ENCODE data around the gene FAM162A. TPM values are rescaled to one million over a fixed set of nuclear protein-coding genes. Genes with fewer than 3 reads are reported as not detected.
A peak's percentile ranks its signal among the peaks of the same experiment; 100 is the strongest.
"Not testable (repeated sequence)": the region's sequence is repeated elsewhere in the genome, so short reads cannot be mapped to it uniquely, and the experiment has no call there.

The FAM162A gene, protein sequence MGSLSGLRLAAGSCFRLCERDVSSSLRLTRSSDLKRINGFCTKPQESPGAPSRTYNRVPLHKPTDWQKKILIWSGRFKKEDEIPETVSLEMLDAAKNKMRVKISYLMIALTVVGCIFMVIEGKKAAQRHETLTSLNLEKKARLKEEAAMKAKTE
- 10 to 100 TPM; 63.9 to 81.9 (median 71.4) TPM for polyA plus RNA-seq (ENCODE audit: insufficient read length in 4 of 4)

DNA sequence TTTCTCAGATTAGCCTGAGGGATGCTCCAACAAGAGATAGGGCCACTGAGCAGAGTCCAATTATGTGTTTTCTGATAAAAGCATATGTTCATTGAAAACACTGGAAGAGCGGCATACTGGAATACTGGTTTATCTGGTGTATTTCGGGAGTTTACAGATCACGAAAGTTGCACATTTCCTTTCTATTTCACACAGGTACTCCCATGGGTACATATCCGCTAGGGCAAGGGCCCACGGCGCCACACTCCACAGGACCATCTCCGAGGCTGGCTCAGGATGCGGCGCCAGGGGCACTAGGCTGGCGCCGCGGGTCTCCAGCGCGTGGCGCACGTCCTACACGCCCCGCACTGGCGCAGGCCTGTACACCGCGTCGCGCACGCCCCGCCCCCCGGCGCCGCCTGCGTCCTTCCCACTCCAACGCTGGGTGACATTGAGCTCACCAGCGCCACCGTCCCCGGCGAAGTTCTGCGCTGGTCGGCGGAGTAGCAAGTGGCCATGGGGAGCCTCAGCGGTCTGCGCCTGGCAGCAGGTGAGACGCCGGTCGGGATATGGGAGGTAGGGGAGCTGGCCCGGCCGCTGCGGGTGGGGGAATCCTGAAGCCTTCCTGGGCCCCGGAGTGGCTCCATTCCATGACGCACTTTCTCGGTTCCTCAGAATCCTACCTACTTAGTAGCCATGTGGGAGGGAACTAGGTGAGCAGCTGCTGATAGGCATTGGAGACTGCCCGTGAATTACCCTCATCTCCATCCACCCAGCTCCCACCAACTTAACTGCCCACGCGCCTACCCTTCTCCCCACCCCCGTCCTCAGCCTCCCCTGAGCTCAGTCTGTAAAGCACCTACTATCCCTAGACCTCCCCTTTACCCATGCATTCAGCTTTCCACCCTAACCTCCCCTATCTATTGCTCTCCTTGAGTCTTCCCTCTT is at the start of gene FAM162A:
FAM162A (plus strand) TSS at position 412 of the 927 bp plus-strand sequence; CDS start at position 496, 84 bp downstream.
- peak; percentile 82 to 90 (median 86) for DNase-seq (ENCODE audit: low read depth in 4 of 4, low spot score in 2 of 4)

DNA sequence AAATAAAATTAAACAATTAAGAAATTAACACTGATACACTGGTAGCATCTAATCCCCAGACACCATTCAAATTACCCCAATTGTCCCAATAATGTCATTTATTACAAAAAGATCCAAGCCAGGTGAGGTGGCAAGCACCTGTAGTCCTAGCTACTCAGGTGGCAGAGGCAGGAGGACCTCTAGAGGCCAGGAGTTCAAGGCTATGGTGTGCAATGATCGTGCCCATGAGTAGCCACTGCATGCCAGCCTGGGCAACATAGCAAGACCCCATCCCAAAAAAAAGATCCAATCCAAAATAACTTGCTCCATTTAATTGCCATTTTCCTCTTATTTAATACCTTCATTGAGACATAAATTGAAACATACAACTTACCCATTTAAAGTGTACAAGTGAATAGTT is 41.2 kb upstream of the FAM162A start:
- DNase-seq (ENCODE audit: low read depth in 4 of 4, low spot score in 2 of 4), result no peak

DNA sequence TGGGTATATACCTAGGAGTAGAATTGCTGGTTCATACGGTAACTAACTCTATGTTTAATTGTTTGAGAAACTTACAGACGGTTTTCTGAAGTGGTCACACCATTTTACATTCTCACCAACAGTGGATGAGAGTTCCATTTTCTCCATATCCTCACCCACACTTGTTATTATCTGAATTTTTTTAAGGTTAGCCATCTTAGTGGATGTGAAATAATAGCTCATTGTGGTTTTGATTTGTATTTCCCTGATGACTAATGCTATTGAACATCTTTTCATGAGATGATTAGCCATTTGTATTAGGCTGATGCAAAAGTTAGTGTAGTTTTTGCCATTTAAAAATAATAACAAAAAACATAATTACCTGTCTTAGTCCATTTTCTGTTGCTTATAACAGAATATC is 40.3 kb upstream of the FAM162A start:
- DNase-seq (ENCODE audit: low read depth in 4 of 4, low spot score in 2 of 4), result no peak

DNA sequence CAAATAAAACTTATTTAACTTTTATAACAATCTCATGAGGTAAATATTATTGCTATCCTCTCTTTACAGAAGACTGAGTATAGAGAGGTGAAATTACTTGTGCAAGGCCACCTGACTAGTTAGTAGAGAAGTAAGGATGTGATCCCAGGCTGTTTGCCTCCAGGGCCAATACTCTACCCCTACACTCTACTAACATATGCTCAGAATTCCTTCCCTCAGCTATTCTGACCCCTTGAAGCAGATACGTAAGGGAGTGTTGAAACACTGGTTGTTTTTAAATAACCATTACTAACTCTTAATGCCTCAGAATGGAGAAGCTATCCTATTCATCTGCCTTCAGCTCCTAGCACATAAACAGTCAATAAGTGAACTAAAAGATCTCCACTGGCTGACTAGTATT is 34.8 kb upstream of the FAM162A start:
- no peak for DNase-seq (ENCODE audit: low read depth in 4 of 4, low spot score in 2 of 4)

DNA sequence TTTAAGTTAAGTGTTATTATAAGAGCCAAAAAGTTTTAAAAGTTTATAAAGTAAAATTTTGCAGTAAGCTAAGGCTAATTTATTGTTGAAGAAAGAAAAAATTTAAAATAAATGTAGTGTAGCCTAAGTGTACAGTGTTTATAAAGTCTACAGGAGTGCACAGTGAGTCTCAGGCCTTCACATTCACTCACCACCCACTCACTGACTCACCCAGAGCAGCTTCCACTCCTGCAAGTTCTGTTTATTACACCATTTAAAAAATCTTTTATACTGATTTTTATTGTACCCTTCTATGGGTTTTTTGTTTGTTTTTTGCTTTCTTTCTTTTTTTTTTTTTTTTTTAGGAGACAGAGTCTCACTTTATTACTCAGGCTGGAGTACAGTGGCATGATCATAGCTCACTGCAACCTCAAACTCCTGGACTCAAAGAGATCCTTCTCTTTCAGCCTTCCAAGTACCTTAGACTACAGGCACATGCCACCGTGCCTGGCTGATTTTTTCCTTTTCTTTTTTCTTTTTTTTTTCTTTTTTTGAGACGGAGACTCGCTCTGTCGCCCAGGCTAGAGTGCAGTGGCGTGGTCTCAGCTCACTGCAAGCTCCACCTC is 33.1 kb upstream of the FAM162A start:
- DNase-seq (ENCODE audit: low read depth in 4 of 4, low spot score in 2 of 4), result no peak

DNA sequence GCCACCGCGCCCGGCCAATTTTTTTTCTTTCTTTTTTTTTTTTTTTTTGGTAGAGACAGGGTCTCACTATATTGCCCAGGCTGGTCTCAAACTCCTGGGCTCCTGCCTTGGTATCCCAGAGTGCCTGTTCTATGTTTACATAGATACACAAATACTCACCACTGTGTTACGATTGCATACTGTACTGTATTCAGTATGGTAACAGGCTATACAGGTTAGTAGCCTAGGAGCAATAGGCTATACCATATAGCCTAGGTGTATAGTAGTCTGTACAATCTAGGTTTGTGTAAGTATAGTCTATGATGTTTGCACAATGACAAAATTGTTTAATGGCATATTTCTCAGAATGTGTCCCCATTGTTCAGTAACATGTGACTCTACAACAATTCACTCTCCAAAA is 32.4 kb upstream of the FAM162A start:
- no peak for DNase-seq (ENCODE audit: low read depth in 4 of 4, low spot score in 2 of 4)

DNA sequence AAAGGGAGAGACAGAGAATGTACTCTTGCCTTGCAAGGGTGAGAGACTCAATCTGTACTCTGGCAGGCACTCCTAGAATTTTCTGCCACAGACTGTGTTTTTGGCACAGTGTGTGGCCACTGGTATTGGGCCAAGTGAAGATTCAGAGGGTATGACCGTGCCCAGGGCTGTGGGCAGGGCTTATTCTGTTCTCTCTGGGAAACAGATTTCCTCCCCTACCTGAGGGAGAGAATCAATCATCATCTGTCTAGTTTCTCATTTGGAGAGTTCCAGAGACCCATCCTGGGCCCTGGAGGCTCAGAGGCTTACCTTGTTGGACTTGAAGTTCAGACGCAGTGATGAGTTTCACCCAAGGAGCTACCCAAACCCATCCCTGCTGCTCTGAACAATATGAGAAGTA is 30.8 kb upstream of the FAM162A start:
- no peak for DNase-seq (ENCODE audit: low read depth in 4 of 4, low spot score in 2 of 4)

DNA sequence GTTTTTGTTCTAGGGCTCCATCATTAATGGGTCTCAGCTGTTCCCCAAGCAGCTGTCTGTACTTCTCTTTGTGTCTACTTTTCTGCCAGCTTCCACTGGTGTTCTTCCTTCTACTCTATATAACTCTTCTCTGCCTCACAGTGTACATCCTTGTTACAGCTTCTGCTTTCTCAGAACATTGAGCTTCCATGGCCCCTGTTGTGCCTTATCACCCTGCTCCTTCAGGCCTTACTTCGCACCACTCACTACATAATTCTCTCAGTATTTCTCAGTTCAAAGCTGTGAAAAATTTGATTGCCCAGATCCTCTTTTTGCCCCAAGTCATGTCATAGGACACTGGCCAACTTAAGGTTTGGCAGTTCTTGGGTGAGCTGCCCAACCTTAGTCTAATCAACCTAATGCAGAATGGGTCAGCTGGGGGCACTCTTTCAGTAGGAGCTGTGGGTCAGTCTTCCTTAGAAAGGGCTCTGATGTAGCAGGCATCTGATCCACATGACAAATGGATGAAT is 30.0 kb upstream of the FAM162A start:
- no peak for DNase-seq (ENCODE audit: low read depth in 4 of 4, low spot score in 2 of 4)

DNA sequence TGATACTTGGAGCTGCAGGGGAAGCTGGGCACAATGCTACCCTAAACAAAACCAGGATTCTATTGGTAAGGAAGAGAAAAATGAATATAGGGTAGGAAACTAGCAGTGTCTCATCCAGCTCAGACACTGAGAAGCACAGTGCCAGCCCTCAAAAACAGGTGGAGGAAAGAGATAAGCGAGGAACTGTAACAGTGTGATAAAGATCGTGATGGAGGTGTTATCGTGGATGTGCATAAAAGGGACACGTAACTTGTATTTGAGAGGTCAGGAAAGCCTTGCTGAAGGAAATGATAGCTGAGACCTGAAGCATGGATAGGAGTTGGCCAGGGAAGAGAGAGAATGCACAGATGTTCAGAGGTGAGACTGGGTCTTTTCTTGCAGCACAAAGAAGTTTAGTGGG is 28.4 kb upstream of the FAM162A start:
- no peak for DNase-seq (ENCODE audit: low read depth in 4 of 4, low spot score in 2 of 4)

DNA sequence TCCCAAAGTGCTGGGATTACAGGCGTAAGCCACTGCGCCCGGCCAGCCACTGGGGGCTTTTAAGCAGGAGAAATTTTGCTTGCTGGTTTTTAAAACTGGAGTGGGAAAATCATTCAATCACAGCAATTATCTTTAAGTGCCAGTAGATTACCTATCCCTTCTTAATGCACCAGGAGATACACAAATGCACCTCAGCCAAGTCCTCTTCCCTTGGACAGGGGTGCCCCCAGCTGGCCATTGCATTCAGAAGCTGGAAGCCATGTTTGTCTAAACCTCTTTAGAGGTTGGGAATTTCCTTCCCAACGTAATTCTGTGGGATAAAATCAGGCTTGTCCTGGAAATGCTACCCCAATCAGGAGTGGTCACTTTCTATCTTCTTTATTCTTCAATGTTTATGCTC is 27.6 kb upstream of the FAM162A start:
- peak in 2 of 4 donors; percentile 4 to 15 for DNase-seq (ENCODE audit: low read depth in 4 of 4, low spot score in 2 of 4)

DNA sequence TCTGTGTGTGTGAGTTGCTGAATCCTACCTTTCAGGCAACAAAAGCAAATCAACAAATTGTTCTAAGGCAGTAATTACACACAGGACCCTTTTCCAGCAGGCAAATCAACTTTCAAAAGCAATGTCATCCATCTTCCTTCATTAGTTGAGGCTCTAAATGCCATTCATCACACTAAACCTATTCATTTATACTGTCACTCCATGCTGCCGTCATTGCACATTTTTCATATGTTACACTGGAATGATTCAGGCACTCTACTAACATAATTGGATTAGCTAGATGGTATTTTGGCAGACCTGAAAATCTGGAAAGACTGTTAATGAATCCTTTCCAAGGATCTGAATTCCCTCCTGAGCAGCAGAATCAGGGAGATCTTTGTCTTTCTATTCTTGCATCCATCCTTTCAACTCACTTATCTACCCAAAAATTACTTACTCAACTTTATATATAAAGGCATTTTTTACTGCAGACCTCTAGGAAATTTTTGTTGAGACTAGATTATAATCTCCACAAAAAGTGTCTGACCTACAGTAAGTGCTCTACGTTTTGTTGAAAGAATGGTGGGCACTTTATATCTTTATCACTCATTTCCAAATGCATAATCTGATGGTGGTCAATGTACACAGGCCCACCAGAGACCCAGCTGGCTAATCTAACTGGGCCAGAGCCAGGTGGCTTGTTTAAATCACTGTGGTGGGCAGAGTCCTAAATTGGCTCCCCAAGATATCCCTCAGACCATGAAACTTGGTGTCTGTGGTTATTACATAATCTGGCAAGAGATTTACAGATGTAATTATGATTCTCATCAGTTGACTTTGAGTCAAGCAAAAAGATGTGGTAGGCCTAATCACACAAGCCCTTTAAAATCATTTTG is 25.9 kb upstream of the FAM162A start:
- DNase-seq (ENCODE audit: low read depth in 4 of 4, low spot score in 2 of 4), result no peak

DNA sequence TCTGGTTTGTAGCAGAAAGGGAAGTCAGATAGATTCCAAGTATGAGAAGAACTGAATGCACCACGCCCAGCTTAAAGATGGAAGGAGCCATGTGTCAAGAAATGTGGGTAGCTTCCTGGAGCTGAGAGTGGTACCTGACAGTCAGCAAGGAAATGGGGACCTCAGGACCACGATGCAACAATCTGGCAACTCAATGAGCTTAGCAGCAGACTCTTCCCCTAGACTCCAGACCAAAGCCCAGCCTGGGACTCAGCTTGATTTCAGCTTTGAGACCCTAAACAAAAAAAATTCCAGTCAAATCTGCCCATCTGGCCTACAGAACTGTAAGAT is 25.3 kb upstream of the FAM162A start:
- DNase-seq (ENCODE audit: low read depth in 4 of 4, low spot score in 2 of 4), result no peak

DNA sequence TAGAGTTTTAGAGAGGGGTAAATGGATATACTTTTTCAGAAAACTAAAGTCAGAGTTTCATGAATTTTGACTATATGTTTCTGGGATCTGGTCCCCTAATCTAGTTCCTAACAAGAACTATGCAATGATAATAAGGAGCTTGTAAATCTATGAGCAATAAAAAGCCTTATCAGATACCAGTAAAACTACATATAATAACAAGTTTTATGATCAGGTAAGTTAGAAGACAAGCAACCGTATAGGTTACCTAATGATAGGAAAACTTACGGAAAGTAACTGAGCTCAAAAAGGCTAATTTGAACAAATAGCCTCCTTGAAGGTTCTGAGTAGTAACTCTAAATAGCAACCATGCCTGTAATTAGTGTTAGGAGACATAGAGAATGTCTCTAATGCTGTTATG is 22.0 kb upstream of the FAM162A start:
- no peak for DNase-seq (ENCODE audit: low read depth in 4 of 4, low spot score in 2 of 4)

DNA sequence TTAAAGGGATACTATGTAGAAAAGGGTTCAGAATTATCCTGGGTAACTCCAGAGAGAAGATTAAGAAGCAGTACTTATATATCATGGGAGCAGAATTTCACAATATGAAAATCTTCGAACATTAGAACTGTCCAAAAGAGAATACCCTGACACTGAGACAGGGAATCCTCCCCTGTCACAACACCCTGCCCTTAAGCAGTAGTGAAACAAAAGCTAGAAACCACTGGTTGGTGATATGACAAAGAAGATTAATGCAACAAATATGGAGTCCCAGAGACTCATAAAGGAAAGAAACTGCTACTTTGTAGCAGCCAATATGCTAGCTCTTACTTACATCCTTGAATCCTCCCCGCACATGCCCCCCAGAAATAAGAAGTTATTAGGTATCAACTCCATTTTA is 19.5 kb upstream of the FAM162A start:
- no peak for DNase-seq (ENCODE audit: low read depth in 4 of 4, low spot score in 2 of 4)

DNA sequence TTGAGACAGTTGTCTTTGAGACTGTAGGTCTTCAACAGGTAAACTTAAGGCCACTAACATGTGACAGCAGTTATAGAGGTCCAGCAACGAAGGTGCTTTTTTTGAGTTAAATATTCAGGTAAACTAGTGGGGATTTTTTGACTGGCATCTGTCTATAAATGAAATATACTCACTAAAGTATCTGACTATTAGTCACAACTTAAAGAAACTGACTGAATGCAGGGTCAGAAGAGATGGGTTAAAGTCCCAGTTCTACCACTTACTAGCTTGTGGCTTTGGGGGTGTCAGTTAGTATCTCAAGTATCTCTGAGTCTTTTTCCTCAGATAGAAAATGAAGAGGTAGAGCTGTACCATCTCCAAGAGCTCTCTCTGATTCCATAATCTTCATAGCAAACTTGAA is 18.9 kb upstream of the FAM162A start:
- DNase-seq (ENCODE audit: low read depth in 4 of 4, low spot score in 2 of 4), result no peak

DNA sequence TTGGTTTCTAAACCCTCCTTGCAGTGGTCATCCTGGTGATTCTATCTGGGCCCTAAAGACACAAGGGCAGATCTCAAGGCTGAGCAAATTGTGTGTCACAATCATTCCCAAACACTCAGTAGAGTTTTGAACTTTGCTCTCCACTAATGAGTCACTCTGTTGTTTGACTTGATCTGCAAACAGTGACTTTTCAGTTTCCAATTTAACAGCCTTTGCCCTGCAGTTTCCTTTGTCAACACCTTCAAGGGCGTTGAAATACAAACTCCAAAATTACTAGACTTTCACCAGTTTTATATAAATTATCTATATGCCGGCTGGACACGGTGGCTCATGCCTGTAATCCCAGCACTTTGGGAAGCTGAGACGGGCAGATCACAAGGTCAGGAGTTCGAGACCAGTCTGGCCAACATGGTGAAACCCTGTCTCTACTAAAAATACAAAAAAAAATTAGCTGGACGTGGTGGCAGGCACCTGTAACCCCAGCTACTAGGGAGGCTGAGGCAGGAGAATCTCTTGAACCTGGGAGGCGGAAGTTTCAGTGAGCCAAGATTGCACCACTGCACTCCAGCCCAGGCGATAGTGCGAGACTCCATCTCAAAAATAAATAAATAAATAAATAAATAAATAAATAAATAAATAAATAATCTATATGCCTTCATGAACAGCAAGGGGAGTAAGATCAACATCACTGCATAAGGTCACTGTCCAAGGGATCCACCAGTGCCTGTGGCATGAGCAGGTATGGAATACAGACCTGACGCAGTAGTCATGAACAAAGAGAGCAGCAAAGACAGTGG is 18.2 kb upstream of the FAM162A start:
- not testable (repeated sequence) for DNase-seq (ENCODE audit: low read depth in 4 of 4, low spot score in 2 of 4)

DNA sequence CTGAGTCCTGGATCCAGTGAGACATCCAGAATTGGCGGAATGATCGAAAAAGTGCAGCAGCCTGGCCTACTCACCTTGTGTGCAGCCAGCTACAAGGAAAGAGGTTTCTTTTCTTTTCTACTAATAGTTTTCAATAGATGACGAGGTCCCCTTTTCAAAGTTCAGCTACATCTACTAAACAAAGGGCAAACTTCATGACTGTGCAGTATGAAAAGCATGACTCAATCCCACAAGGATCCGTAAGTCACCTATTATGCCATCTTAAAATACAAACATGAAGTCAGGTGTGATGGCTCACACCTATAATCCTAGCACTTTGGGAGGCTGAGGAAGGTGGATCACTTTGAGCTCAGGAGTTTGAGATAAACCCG is 17.6 kb upstream of the FAM162A start:
- no peak for DNase-seq (ENCODE audit: low read depth in 4 of 4, low spot score in 2 of 4)

DNA sequence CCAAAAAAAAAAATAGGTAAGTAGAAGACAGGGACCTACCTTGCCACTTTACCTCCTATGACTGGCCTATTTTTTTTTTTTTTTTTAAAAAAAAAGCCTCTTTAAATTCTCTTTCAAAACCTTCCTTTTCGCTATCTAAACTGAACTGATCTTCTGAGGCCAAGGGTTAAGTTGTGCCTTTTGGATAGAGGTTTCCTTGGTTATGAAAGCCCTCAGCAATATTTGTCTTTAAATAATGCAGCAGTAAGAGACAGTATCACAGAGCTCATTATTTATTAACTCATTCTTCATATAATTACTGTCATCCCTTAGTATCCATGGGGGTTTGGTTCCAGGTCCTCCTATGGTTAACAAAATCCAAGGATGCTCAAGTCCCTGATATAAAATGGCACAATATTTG is 9.9 kb upstream of the FAM162A start:
- no peak for DNase-seq (ENCODE audit: low read depth in 4 of 4, low spot score in 2 of 4)

DNA sequence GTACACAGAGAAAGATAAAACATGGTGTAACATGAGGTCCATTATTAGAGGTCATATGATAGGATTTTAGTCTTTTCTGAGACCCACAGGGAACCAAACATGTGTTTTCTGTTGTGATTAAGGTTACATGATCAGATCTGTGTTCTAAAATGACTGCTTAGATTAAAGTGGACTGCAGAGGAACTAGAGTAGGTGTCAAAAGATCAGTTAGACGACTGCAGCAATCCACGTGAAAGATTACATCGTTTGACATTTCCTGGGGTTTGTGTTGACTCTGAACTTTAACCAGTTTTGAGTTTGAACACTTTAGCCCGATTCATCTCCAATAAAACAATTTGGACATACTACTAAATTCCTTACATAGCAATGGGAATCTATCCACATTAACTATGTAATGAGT is 6.0 kb upstream of the FAM162A start:
- no peak for DNase-seq (ENCODE audit: low read depth in 4 of 4, low spot score in 2 of 4)
